HuH-7.5 (cell line): ENCODE measurements around the gene ARHGAP29.

Experiments
- DNase-seq: peaks from one replicate; pipeline ENCODE4 v3.0.0; 2011; ENCODE audit warnings: low spot score

Gene ARHGAP29

GRCh38 chr1:94234615-94235014 lies 2.8 kb downstream of the ARHGAP29 start:
- DNase-seq: no peak

- DNase-seq: no peak
Measured at GRCh38 chr1:94231746-94232145, 5.6 kb downstream of the ARHGAP29 start.

GRCh38 chr1:94230920-94231319 lies 6.5 kb downstream of the ARHGAP29 start:
- no peak for DNase-seq

GRCh38 chr1:94228640-94229375 lies 8.6 kb downstream of the ARHGAP29 start:
- no peak for DNase-seq

- DNase-seq: no peak
Measured at GRCh38 chr1:94227624-94228023, 9.8 kb downstream of the ARHGAP29 start.

GRCh38 chr1:94225845-94226244 lies 11.5 kb downstream of the ARHGAP29 start:
- DNase-seq: no peak

GRCh38 chr1:94218332-94218731 lies 19.1 kb downstream of the ARHGAP29 start:
- DNase-seq: no peak

- no peak for DNase-seq
Measured at GRCh38 chr1:94215955-94216354, 21.4 kb downstream of the ARHGAP29 start.

- no peak for DNase-seq
Measured at GRCh38 chr1:94209982-94210381, 27.4 kb downstream of the ARHGAP29 start.

- no peak for DNase-seq
Measured at GRCh38 chr1:94209425-94209824, 28.0 kb downstream of the ARHGAP29 start.

GRCh38 chr1:94207695-94208094 lies 29.7 kb downstream of the ARHGAP29 start:
- DNase-seq: no peak

- DNase-seq: no peak
Measured at GRCh38 chr1:94205639-94206038, 31.7 kb downstream of the ARHGAP29 start.

GRCh38 chr1:94202241-94202640 lies 35.1 kb downstream of the ARHGAP29 start:
- DNase-seq: no peak

GRCh38 chr1:94199398-94199797 lies 38.0 kb downstream of the ARHGAP29 start:
- DNase-seq: no peak

- no peak for DNase-seq
Measured at GRCh38 chr1:94194079-94194865, 43.1 kb downstream of the ARHGAP29 start.

GRCh38 chr1:94193128-94193527 lies 44.3 kb downstream of the ARHGAP29 start:
- DNase-seq: no peak

- no peak for DNase-seq
Measured at GRCh38 chr1:94191216-94191615, 46.2 kb downstream of the ARHGAP29 start.

GRCh38 chr1:94186946-94187345 lies 50.4 kb downstream of the ARHGAP29 start:
- DNase-seq: no peak

GRCh38 chr1:94183197-94183815 lies 54.1 kb downstream of the ARHGAP29 start:
- DNase-seq: no peak

- DNase-seq: no peak
Measured at GRCh38 chr1:94182191-94182590, 55.2 kb downstream of the ARHGAP29 start.

GRCh38 chr1:94180650-94181049 lies 56.7 kb downstream of the ARHGAP29 start:
- no peak for DNase-seq

- DNase-seq: no peak
Measured at GRCh38 chr1:94178901-94179300, 58.5 kb downstream of the ARHGAP29 start.

GRCh38 chr1:94169126-94169525 lies 68.3 kb downstream of the ARHGAP29 start:
- DNase-seq: no peak
